ENCODE measurements around the gene YIF1A. TPM values are rescaled to one million over a fixed set of nuclear protein-coding genes. Genes with fewer than 3 reads are reported as not detected.

YIF1A gene
- total and polyA plus RNA-seq, 2 donors (not counting 3 experiments of a cell fraction or from before 2014, with no cell fraction given): 104 to 271 TPM

- FAIRE-seq (no peak), DNase-seq (ENCODE audit: low read depth, low spot score) (no peak)
- dilution Hi-C loops (cut with MboI; ENCODE audit: extremely low pct_ligation_motif_present, low sequenced_read_pairs) (no loop called here), intact Hi-C loops (cut with micrococcal nuclease) (no loop called here)
- Histone ChIP-seq H3K27ac (ENCODE audit: insufficient read depth, low read depth, low read length) (no peak overlapping the region), H3K79me2 (ENCODE audit: control insufficient read depth, insufficient read depth, low read length) (peaks cover 12% of the 10 kb centered on the region), H4K20me1 (replicated peaks; ENCODE audit: control insufficient read depth, extremely low read depth, insufficient read depth, low read length) (no peaks in the 10 kb centered on the region), H3K9ac (replicated peaks; ENCODE audit: extremely low read depth, insufficient read depth, low read length) (no peak overlapping the region), H3K27me3 (ENCODE audit: control insufficient read depth in 2 of 2, insufficient read depth in 2 of 2, low read length in 2 of 2) (peaks cover 0 to 4% of the 10 kb centered on the region in 2 experiments), H3K36me3 (ENCODE audit: control insufficient read depth in 2 of 2, extremely low read depth in 1 of 2, insufficient read depth in 2 of 2, low read length in 2 of 2) (peaks cover 0 to 7% of the 10 kb centered on the region in 2 experiments), H2AFZ (ENCODE audit: low read depth, low read length) (no peak overlapping the region), H3K9me3 (replicated peaks; ENCODE audit: control insufficient read depth, insufficient read depth, low read length) (no peaks in the 10 kb centered on the region), H3K4me3 (replicated peaks in 1 of 3; ENCODE audit: insufficient read depth in 1 of 3, low read depth in 1 of 3, low read length in 3 of 3) (no peak overlapping the region), H3K4me2 (ENCODE audit: insufficient read depth, low read length) (no peak overlapping the region), H3K4me1 (ENCODE audit: control insufficient read depth, extremely low read depth, insufficient read depth, low read length) (peaks cover 7% of the 10 kb centered on the region), H3K9me1 (replicated peaks; ENCODE audit: control insufficient read depth, extremely low read depth, insufficient read depth, low read length) (no peaks in the 10 kb centered on the region)
- ChIA-PET POLR2A (no interaction called here), CTCF (interaction anchor here (1.0 to 3.2 kb wide), 4 partner anchors 7 to 62 kb away, joined by 3 to 53 read pairs (median 11); partner anchors contain the start of genes RAB1B and TMEM151A)
- no peak for TF ChIP-seq MYC (IDR thresholded peaks at IDR 0.05; ENCODE audit: low read depth, low read length)
- TF ChIP-seq GATA2 (IDR thresholded peaks at IDR 0.05; ENCODE audit: insufficient read depth, insufficient read length, low read depth, low read length): no peak
- no peak for TF ChIP-seq POLR2A (IDR thresholded peaks at IDR 0.05; ENCODE audit: low read depth, low read length)
- no peak for TF ChIP-seq EZH2 (IDR thresholded peaks at IDR 0.05; ENCODE audit: borderline replicate concordance, low read depth, low read length, severe bottlenecking)
- no peak for TF ChIP-seq JUN (IDR thresholded peaks at IDR 0.05; ENCODE audit: borderline replicate concordance, insufficient read depth, insufficient read length, low read depth)
- no peak for TF ChIP-seq MAX (IDR thresholded peaks at IDR 0.05; ENCODE audit: insufficient read depth, insufficient read length)
- TF ChIP-seq CTCF (IDR thresholded peaks at IDR 0.05; ENCODE audit: extremely low read depth in 1 of 2, insufficient read depth in 1 of 2, low read depth in 1 of 2, low read length in 2 of 2): no peak
- TF ChIP-seq FOS (IDR thresholded peaks at IDR 0.05; ENCODE audit: borderline replicate concordance, insufficient read depth, low read length): no peak
- TF ChIP-seq POLR2AphosphoS5 (IDR thresholded peaks at IDR 0.05; ENCODE audit: insufficient read depth, low read depth, low read length): no peak
- no TSS peak for BruUV-seq (replicated peaks)
Observed at GRCh38 chr11:66283461-66284105, 5.4 kb downstream of the YIF1A start.
